GM12878 (cell line): ENCODE measurements around the gene NUCB1. TPM values are rescaled to one million over a fixed set of nuclear protein-coding genes. Genes with fewer than 3 reads are reported as not detected.

Source experiments
- ATAC-seq: fragments of 200-7000 bp; cut with Tn5 transposase; 3 replicates; pipeline ENCODE4 v1.9.1; 2020; ENCODE audit warnings: mild to moderate bottlenecking, moderate library complexity
- BruUV-seq: library from RNA; stranded (reverse); fragments of 400-500 nt; replicated peaks from 2 replicates; lab custom pipeline; 2021; lab: Mats Ljungman, UMichigan
- CTCF ChIA-PET: fragments of 300-600 bp; sonication (Branson Sonifier 250); formaldehyde crosslinking; extraction: SDS; loops from one replicate; lab custom pipeline; 2021; ENCODE audit warnings: inconsistent platforms; lab: Yijun Ruan, JAX
- POLR2A ChIA-PET: fragments of 350-600 bp; formaldehyde crosslinking; extraction: SDS; loops from one replicate; lab custom pipeline; 2021; ENCODE audit warnings: inconsistent platforms; lab: Charles Lee
- RAD21 ChIA-PET: fragments of 300-600 bp; sonication (Branson Sonifier 250); formaldehyde crosslinking; loops from one replicate; lab custom pipeline; 2023; ENCODE audit warnings: antibody characterized with exemption; ENCODE audit not compliant: unreplicated experiment; lab: Charles Lee
- SMC1A ChIA-PET: fragments of 300-600 bp; sonication (Branson Sonifier 250); formaldehyde crosslinking; loops from one replicate; lab custom pipeline; 2023; ENCODE audit not compliant: unreplicated experiment, uncharacterized antibody; lab: Charles Lee
- DNase-seq: peaks from one replicate; pipeline ENCODE4 v3.0.0-alpha.2; 2011; ENCODE audit warnings: low read depth, low spot score
- FAIRE-seq: peaks from 3 replicates; lab custom pipeline; 2011; peaks lifted over from hg19 to GRCh38; lab: Jason Lieb, UNC
- H2AFZ ChIP-seq: 2 replicates; pipeline ENCODE4 v1.6.0; 2011; ENCODE audit warnings: low read depth, low read length, control low read depth; ENCODE audit not compliant: control insufficient read depth
- H3K27ac ChIP-seq: 2 replicates; pipeline ENCODE4 v1.5.1; 2011; ENCODE audit warnings: control low read depth; ENCODE audit not compliant: control insufficient read depth, insufficient read depth
- H3K27me3 ChIP-seq, 2 experiments: replicated peaks in 1 of 2; 2 replicates each; pipeline versions ENCODE4 v1.6.0 to v1.6.1; 2011; ENCODE audit warnings: low read length in 1 of 2; ENCODE audit not compliant: control insufficient read depth in 2 of 2, insufficient read depth in 2 of 2
- H3K36me3 ChIP-seq, 2 experiments: 2 replicates each; pipeline ENCODE4 v1.5.1; 2011; ENCODE audit warnings: low read length in 1 of 2; ENCODE audit not compliant: control insufficient read depth in 2 of 2, insufficient read depth in 2 of 2
- H3K4me1 ChIP-seq: 2 replicates; pipeline ENCODE4 v1.6.1; 2011; ENCODE audit warnings: mild to moderate bottlenecking, low read length, moderate library complexity, mixed read lengths; ENCODE audit not compliant: control insufficient read depth, insufficient read depth
- H3K4me2 ChIP-seq: 2 replicates; pipeline ENCODE4 v1.6.0; 2011; ENCODE audit warnings: control low read depth; ENCODE audit not compliant: control insufficient read depth, insufficient read depth
- H3K4me3 ChIP-seq: fragments of 200-600 bp; sonication (generic); 2 replicates; pipeline ENCODE4 v1.5.1; 2016
- H3K79me2 ChIP-seq: 2 replicates; pipeline ENCODE4 v1.6.0; 2011; ENCODE audit warnings: low read length; ENCODE audit not compliant: control insufficient read depth, insufficient read depth
- H3K9ac ChIP-seq: 2 replicates; pipeline ENCODE4 v1.8.0; 2011; ENCODE audit warnings: low read length, control low read depth, mixed read lengths; ENCODE audit not compliant: control insufficient read depth, insufficient read depth
- H3K9me3 ChIP-seq: replicated peaks from 3 replicates; pipeline ENCODE4 v1.5.1; 2011; ENCODE audit warnings: mild to moderate bottlenecking, low read length; ENCODE audit not compliant: control insufficient read depth, insufficient read depth
- H4K20me1 ChIP-seq: 2 replicates; pipeline ENCODE4 v1.6.0; 2011; ENCODE audit not compliant: control insufficient read depth, insufficient read depth
- BACH1 ChIP-seq: fragments of 450-650 bp; IDR thresholded peaks from 2 replicates; pipeline ENCODE4 v1.6.1; 2017; ENCODE audit warnings: mild to moderate bottlenecking, borderline replicate concordance
- BCL3 ChIP-seq: IDR thresholded peaks from 2 replicates; pipeline ENCODE4 v1.6.1; 2011; ENCODE audit warnings: borderline replicate concordance, low read depth, mild to moderate bottlenecking, moderate library complexity, low read length; ENCODE audit not compliant: insufficient read depth, poor library complexity, severe bottlenecking
- BCLAF1 ChIP-seq: fragments of 450-650 bp; IDR thresholded peaks from 2 replicates; pipeline ENCODE4 v1.6.1; 2017; ENCODE audit warnings: antibody characterized with exemption, mild to moderate bottlenecking, moderate library complexity
- CHD2 ChIP-seq: IDR thresholded peaks from 2 replicates; pipeline ENCODE4 v1.6.1; 2011; ENCODE audit warnings: low read depth, low read length, improper control_type of control experiment, borderline replicate concordance
- CREB1 ChIP-seq: IDR thresholded peaks from 2 replicates; pipeline ENCODE4 v1.6.1; 2012; ENCODE audit warnings: low read depth, mild to moderate bottlenecking, inconsistent platforms
- IRF5 ChIP-seq: fragments of 450-650 bp; IDR thresholded peaks from 2 replicates; pipeline ENCODE4 v1.6.1; 2017; ENCODE audit warnings: borderline replicate concordance
- NBN ChIP-seq: fragments of 450-650 bp; IDR thresholded peaks from 2 replicates; pipeline ENCODE4 v1.6.1; 2016
- RB1 ChIP-seq: fragments of 450-650 bp; formaldehyde crosslinking; IDR thresholded peaks from 2 replicates; pipeline ENCODE4 v1.6.1; 2017; ENCODE audit warnings: mild to moderate bottlenecking, borderline replicate concordance
- SPI1 ChIP-seq: IDR thresholded peaks from 2 replicates; pipeline ENCODE4 v1.6.1; 2011; ENCODE audit warnings: low read depth, mild to moderate bottlenecking, low read length, moderate library complexity, borderline replicate concordance; ENCODE audit not compliant: insufficient read depth
- STAT3 ChIP-seq: IDR thresholded peaks from 2 replicates; pipeline ENCODE4 v1.6.1; 2011; ENCODE audit warnings: low read depth, low read length, improper control_type of control experiment
- WGBS: methylation state at CpG from one replicate; pipeline ENCODE4 v1.1.6; 2016; ENCODE audit warnings: low lambda C conversion rate; ENCODE audit not compliant: insufficient replicate concordance, insufficient coverage; ENCODE audit errors: missing lambda C conversion rate; 5-methylcytosine and 5-hydroxymethylcytosine counted together
- in situ Hi-C: fragments of 300-500 bp; cut with MboI; formaldehyde crosslinking; loops from 9 replicates; pipeline ENCODE4 v1.14.3; 2018; ENCODE audit warnings: mixed read lengths
- intact Hi-C: fragments of 100-400 bp; cut with micrococcal nuclease; formaldehyde crosslinking; loops from one replicate; pipeline ENCODE4 v1.14.2; 2022; ENCODE audit not compliant: unreplicated experiment
- polyA plus RNA-seq, 11 experiments: library from polyadenylated mRNA; depleted of rRNA in 4 of 11; unstranded in 6 of 11; stranded (reverse) in 5 of 11; fragments of >200 nt; fragmentation: Nextera tagmentation in 4 of 11; fragmentation: Illumina TruSeq in 1 of 11; extraction: Ambion mirVana in 4 of 11; extraction: Trizol in 1 of 11; gene quantifications; 1 replicate in 1 of 11; 2 replicates in 10 of 11; pipeline versions ENCODE4 v1.2.1 to v1.2.3, GENCODE V29; 2011 to 2016; ENCODE audit warnings: inconsistent platforms in 2 of 11, missing spikeins in 2 of 11, low read depth in 1 of 11
- total RNA-seq, 4 experiments: library from RNA; depleted of rRNA in 3 of 4; stranded (reverse); fragments of >200 nt in 3 of 4; fragmentation: Illumina TruSeq in 1 of 4; extraction: Trizol in 1 of 4; gene quantifications; 2 replicates each; pipeline versions ENCODE4 v1.2.1 to v1.2.3, GENCODE V29; 2013 to 2021
- TF ChIP-seq, protein P1 (sequence below): IDR thresholded peaks from 2 replicates; pipeline ENCODE4 v1.6.1; 2012; ENCODE audit warnings: low read length, inconsistent platforms
- TF ChIP-seq, protein P2 (sequence below): IDR thresholded peaks from 2 replicates; pipeline ENCODE4 v1.6.1; 2011; ENCODE audit warnings: mild to moderate bottlenecking, low read depth, low read length, moderate library complexity; ENCODE audit not compliant: insufficient replicate concordance

The NUCB1 gene
- total and polyA plus RNA-seq, 10 of the 15 experiments (the other 5 are each of a cell fraction or from before 2014, with no cell fraction given), result 1.8 to 112 (median 44.5) TPM

DNA sequence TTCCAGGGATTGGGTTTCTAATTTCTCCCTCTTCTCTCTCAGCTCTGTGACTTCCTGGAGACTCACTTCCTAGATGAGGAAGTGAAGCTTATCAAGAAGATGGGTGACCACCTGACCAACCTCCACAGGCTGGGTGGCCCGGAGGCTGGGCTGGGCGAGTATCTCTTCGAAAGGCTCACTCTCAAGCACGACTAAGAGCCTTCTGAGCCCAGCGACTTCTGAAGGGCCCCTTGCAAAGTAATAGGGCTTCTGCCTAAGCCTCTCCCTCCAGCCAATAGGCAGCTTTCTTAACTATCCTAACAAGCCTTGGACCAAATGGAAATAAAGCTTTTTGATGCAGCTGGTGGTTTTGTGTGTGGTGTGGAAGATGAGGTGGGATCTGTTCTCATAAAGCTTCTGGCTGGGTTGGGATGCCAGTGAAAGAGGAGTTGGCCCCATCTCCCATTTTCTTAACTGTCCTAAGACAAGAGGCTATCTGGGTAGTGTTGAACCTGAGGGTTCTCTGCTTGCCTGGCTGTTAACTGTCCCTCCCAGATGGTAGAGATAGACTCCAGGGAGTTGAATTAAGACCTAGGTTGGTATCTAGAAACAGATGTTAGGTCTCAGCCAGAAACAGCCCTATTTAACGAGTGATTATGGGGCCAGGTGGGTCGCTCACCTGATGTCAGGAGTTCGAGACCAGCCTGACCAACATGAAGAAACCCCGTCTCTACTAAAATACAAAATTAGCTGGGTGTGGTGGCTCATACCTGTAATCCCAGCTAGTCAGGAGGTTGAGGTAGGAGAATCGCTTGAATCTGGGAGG, 66.6 kb downstream of the NUCB1 start:
- SMC1A ChIA-PET, result interaction anchor here (0.8 to 3.2 kb wide), 16 partner anchors 11 to 178 kb away, joined by 3 to 28 read pairs (median 4); partner anchors contain the start of genes DHDH, GYS1, HSD17B14 and RUVBL2
- intact Hi-C loops (loop anchor here (10.0 kb wide), 1 partner anchor 332 kb away; the partner anchor contains the start of gene DBP), in situ Hi-C loops (no loop called here)
- Histone ChIP-seq H3K4me2 (peak overlapping the region; percentile 99), H3K4me3 (peak overlapping the region; percentile 93), H3K9me3 (no peaks in the 10 kb centered on the region), H3K79me2 (peaks cover 33% of the 10 kb centered on the region), H3K27ac (peak overlapping the region; percentile 62), H3K36me3 (peaks cover 5 to 34% of the 10 kb centered on the region in 2 experiments), H3K9ac (peak overlapping the region; percentile 79), H3K27me3 (no peaks in the 10 kb centered on the region), H4K20me1 (no peaks in the 10 kb centered on the region), H3K4me1 (peaks cover 40% of the 10 kb centered on the region), H2AFZ (no peak overlapping the region)
- no TSS peak for BruUV-seq
- CTCF ChIA-PET, result interaction anchor here (0.6 to 3.1 kb wide), 17 partner anchors 12 to 375 kb away, joined by 3 to 31 read pairs (median 4); partner anchors contain the start of genes BAX, CA11, GYS1 and HSD17B14
- FAIRE-seq, result no peak
- WGBS, result 40% methylated on average over 10 of the region's 10 CpGs
- RAD21 ChIA-PET, result interaction anchor here (0.5 to 1.7 kb wide), 9 partner anchors 9 to 176 kb away, joined by 3 to 8 read pairs (median 4); partner anchors contain the start of genes GYS1 and RUVBL2
- no peak for ATAC-seq
- no peak for DNase-seq
- POLR2A ChIA-PET, result interaction anchor here (0.6 to 4.2 kb wide), 11 partner anchors 12 to 178 kb away, joined by 3 to 53 read pairs (median 6); partner anchors contain the start of genes BAX, BCAT2, GYS1 and NUCB1
- TF ChIP-seq BACH1 (peak; percentile 69; the same call in 1 of the 2 replicates), STAT3 (no peak), BCL3 (no peak), SPI1 (peak; percentile 63; the same call in 1 of the 2 replicates), BCLAF1 (0 out of 2 replicates have a peak, but pooled peaks have one; percentile 6), RB1 (no peak), CREB1 (no peak), CHD2 (0 out of 2 replicates have a peak, but pooled peaks have one; percentile 18), IRF5 (no peak), NBN (no peak)
- TF ChIP-seq, protein P1, sequence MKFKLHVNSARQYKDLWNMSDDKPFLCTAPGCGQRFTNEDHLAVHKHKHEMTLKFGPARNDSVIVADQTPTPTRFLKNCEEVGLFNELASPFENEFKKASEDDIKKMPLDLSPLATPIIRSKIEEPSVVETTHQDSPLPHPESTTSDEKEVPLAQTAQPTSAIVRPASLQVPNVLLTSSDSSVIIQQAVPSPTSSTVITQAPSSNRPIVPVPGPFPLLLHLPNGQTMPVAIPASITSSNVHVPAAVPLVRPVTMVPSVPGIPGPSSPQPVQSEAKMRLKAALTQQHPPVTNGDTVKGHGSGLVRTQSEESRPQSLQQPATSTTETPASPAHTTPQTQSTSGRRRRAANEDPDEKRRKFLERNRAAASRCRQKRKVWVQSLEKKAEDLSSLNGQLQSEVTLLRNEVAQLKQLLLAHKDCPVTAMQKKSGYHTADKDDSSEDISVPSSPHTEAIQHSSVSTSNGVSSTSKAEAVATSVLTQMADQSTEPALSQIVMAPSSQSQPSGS, result no peak
- TF ChIP-seq, protein P2, sequence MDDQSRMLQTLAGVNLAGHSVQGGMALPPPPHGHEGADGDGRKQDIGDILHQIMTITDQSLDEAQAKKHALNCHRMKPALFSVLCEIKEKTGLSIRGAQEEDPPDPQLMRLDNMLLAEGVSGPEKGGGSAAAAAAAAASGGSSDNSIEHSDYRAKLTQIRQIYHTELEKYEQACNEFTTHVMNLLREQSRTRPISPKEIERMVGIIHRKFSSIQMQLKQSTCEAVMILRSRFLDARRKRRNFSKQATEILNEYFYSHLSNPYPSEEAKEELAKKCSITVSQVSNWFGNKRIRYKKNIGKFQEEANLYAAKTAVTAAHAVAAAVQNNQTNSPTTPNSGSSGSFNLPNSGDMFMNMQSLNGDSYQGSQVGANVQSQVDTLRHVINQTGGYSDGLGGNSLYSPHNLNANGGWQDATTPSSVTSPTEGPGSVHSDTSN, result peak; percentile 7
